HG03457 (cell line): ENCODE results near the gene KRT84.

Source experiments
- ATAC-seq: cut with Tn5 transposase; IDR thresholded peaks from one replicate; pipeline ENCODE4 v1.9.1; 2021; ENCODE audit warnings: moderate number of reproducible peaks; ENCODE audit not compliant: unreplicated experiment

Gene KRT84, protein sequence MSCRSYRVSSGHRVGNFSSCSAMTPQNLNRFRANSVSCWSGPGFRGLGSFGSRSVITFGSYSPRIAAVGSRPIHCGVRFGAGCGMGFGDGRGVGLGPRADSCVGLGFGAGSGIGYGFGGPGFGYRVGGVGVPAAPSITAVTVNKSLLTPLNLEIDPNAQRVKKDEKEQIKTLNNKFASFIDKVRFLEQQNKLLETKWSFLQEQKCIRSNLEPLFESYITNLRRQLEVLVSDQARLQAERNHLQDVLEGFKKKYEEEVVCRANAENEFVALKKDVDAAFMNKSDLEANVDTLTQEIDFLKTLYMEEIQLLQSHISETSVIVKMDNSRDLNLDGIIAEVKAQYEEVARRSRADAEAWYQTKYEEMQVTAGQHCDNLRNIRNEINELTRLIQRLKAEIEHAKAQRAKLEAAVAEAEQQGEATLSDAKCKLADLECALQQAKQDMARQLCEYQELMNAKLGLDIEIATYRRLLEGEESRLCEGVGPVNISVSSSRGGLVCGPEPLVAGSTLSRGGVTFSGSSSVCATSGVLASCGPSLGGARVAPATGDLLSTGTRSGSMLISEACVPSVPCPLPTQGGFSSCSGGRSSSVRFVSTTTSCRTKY

DNA sequence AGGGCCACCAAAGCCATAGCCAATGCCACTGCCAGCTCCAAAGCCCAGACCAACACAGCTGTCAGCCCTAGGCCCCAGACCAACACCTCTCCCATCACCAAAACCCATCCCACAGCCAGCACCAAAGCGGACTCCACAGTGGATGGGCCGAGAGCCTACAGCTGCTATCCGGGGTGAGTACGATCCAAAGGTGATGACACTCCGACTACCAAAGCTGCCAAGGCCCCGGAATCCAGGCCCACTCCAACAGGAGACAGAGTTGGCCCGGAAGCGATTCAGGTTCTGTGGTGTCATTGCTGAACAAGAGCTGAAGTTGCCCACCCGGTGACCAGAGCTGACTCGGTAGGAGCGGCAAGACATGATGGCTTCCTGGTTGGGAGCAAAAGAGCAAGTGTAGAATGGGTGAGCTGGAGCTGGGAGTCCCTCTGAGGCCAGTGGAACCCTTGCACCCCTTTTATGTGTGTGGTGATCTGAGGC, at the start of gene KRT84:
Gene KRT84 (minus strand): TSS at position 427 of the 477 bp plus-strand sequence. CDS start 67 bp downstream, at position 360.
- ATAC-seq, result no peak

DNA sequence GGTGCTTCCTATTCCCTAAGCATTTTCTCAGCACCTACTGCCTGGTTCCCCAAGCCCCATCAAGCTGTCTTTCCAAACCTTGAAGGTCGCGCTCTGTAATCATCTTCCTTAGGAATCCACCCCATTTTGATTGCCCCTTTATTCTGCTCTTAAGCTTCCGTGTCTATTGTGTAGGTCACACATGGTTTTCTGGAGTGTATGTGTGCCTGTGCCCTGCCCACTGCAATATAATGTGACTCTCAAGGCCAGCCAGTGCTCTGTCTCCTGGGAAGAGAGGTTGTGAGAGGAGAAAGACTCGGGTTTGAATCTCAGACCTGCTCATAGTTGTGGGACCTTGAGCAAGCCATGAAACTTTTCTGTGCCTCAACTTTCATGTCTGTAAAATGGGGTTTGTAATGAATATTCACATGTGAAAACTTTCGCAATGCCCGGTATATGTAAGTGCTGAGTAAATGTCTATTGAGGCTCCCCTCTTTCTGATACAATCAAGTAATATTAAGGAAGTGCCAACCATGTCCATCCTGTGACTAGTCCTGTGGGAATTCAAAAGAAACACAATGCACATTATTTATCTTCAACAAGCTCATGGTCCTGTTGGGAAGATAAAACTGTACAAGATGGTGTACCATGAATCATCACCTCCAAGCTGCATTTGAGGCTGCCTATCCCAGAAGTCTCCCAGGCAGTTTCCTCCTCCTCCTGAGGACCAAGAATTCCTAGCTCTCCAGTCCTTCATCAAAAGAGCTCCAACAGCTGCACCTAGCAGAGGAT, 49.5 kb upstream of the KRT84 start:
- no peak for ATAC-seq

DNA sequence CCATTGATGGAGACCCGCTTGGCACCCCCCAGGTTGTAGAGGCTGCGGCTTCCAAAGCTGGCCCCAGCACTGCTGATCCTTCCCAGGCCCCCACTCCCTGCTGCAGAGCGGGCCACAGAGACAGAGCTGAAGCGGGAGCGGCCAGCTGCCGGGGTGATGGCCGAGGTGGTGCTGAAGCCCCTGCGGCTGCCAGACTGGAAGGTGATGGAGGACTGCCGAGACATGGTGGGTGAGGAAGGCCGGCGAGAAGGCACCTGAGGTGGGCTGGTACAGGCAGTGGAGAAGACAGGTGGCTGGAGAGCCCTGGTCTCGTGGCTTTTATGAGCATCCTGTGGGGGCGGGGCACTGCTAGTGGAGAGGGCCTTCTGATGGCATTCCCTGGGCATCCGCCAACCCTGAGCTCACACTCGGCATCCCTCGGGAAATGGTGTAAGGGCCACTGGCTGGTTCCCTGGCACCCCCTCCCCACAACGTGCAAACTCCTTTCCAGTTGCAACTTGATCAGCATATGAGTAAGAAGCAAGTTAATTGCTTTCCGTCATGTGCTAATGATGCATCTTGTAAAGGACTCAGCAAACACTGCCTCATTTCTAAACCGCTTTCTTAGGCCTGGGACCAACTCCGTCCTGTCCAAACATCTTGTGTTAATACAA, 48.8 kb upstream of the KRT84 start, which contains the start of gene KRT75:
Gene KRT75 (minus strand): TSS at position 291 of the 653 bp plus-strand sequence. CDS start 67 bp downstream, at position 224.
- no peak for ATAC-seq

DNA sequence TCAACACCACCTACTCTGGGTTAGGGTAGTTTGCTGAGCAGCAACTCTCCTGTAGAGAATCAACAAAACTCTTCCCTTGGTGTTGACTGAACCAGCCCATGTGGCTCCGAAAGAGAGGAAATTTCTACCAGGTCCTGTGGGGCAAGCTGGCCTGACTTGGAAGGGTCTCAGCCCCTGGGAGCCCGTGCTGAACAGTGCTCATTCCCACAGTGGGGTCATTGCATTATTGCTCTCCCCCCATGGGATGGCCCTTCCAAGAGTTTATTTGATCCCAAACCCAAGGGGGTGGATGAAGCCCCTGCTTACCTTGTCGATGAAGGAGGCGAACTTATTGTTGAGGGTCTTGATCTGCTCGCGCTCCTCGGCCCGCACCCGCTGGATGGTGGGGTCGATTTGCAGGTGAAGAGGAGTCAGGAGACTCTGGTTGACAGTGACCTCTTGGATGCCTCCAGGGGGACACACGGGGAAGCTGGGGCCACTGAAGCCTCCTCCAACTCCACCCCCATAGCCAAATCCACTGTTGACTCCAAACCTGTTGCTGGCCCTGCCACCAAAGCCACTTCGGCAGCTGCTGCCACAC, 48.1 kb upstream of the KRT84 start:
- no peak for ATAC-seq

DNA sequence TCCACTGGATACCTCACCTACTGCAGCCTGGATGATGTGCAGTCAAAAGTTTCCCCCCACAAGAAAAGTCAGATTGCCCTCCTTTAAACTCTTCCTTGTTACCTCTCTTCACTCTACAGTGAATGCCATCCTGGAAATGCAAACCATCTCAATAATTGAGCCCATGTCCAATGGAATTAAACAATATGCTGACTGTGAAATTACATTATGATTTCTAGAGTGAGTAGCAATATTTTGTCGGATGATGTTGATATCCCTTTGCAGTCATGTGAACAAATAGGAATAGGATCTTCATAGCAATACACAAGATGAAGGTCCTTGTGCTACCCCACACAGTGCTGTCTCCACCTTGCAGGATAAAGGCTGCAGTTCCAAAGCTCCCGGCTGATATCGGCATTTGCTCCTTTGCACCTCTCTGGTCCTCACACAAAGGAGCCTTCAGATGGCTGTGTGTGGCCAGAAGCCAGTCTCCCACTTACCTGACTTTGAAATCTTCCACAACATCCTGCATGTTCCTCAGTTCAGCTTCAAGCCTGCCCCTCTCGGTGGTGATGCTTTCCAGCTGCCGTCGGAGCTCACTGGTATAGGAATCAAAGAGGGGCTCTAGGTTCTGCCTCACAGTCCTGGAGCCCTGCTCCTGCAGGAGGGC, 47.2 kb upstream of the KRT84 start:
- ATAC-seq, result no peak

DNA sequence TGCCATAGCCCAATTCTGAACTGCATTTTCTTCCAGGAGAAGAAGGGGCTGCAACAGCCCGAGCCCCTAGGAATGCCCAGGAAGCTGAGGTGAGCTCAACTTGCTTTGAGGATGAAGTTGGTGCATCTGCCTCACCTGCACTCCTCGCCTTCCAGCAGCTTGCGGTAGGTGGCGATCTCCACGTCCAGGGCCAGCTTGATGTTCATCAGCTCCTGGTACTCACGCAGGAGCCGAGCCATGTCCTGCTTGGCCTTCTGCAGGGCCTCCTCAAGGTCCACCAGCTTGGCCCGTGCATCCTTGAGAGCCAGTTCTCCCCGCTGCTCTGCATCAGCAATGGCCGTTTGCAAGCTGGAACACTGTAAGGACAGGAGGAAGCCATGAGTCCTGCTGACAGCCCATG, 42.7 kb upstream of the KRT84 start:
- ATAC-seq, result no peak

DNA sequence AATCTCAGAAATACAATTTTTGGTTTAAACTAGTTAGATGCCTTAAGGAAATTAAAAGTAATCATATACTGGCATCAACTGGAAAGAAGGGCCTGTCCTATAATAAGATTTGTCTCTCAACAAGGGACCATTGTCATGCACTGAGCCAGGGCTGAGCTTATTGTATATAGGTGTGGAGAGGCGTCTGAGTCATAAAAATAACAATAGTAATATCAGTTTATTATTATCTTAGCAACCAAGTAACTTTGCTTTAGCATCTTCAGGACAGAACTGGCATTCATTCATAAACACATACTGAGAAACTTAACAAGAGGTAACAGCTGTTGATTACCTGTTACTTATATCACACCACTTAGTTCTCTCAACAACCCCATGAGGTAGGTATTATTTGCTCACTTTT, 41.6 kb upstream of the KRT84 start:
- no peak for ATAC-seq

DNA sequence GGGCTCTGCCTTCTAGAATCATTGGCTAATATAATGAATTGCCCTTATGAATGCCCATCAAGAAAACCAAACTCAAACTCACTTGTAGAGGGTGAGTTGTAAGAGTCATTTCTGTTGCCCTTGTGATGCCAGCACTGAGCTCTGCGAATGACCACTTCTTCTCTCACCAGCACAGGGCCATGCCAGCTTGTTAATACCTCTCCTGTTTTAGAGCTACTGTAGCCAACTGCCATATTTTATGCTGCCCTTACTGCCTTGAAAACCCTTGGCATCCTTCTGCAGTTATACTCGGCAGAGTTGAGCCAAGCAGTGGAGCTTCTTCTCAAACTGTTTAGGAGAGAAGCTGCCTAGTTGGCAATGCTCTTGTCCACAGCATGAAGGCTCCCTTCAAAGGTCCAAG, 40.6 kb upstream of the KRT84 start:
- ATAC-seq, result no peak

DNA sequence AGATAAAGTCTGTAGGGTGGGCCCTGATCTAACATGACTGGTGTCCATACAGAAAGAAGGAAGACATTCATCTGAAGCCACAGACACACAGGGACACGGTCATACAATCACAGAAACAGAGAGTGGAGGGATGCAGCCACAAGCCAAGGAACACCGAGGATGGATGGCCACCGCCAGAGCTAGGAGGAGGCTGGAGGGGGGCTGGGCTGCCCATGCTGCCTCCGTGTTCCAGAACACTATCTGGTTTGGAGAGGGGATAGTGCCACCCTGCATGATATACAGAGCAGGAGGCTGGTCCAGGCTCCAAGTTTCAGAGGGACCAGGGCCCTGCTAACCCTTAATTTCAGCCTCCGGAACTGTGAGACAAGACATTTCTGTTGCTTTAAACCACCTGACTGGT, 40.0 kb upstream of the KRT84 start:
- no peak for ATAC-seq

DNA sequence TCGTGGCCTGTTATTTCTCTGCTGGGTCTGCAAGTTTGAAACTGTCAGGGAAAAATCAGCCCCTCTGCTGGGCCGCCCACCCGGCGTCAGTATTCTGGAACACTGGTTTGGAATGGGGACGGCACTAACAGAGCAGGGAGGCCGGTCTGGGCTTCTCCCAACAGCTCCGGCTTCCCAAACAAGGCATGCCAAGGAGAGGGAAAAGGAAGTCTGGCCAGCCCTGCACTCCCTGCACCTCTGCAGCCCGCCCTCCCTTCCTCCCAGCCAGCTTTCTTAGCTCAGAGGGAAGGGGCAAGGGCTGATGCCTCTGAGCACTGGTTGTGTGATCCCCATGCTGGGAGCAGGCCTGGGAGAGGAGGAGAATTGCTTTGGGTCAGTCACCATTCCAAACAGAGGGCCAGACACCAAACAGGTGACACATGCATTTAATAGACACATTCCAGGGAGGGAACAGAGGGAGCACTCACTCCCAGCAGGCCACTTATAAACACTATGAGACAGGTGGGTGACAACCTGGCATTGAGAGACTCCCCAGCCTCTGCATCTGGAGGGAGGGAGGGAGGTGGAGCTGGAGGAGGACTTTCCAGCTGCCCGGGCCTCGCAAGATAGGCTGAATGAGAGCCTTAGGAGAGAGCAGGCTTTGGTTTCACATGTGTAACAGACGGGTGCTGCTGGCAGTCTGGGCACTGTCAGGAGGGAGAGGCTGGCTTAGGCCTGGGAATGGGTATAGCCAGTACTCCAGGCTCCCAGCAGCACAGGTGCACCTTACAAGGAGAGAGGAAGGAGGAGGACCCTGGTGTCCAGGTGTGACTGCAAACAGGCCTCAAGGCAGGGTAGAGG, 38.4 kb upstream of the KRT84 start:
- no peak for ATAC-seq

DNA sequence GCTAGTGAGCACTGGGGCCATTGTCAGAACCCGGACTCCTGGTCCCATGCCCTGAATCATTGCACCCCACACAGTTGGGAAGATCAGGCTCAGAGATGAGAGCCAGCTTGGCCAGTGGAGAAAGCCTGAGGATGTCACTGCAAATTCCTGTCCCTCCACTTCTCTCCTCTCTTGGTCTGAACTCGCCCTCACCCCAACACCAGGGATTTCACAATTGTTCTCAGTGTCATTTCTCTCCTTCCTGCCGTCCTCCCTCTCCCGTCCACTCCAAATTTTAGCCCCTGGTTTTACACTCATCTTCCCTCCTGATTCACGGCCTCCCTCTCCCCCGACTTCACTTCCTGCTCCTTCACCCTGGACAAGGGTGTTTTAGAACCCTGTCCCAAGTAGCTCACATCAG, 37.6 kb upstream of the KRT84 start:
- no peak for ATAC-seq

DNA sequence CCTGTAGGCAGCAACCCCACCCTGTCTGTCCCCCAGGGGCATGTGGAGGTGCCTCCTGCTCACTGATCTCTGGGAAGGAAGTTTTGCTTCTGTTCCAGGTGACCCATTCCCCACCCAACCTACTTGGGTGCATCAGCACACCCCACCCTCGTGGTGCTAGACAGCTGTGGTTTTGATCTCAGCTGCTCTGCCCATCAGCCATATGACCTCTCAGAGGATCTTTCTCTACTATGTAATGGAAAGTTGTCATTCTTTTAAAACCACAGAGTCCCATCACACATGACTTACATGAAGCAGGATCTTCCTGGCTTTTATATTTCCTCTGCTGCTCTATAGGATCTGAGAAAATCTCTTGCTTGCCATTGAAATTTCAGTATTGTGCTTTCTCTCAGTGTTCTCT, 34.2 kb upstream of the KRT84 start:
- ATAC-seq, result no peak

DNA sequence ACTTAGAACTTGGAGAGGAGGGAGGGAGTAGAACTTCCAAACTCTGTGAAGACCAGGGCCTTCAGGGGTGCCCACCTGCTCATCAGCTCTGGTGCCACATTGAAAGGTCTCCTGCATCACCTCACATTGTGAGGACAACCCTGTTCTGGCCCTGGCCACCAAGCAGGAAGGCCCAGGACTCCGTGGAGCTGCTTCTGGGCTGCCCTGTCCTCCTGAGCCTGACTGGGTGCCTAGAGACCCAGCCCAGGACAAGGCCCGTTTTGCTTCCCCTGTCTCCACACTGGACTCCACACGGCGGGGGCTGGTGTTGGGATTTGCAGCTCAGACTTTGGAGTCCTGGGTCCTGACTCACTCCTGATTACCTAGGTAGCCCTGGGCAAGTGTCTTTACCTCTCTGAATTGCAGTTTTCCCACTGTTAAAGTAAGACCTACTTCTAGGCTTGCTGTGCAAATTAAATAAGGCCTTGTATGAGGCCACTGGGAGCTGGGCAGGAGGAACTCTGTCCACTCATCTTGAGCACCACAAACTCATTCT, 33.2 kb upstream of the KRT84 start:
- no peak for ATAC-seq

DNA sequence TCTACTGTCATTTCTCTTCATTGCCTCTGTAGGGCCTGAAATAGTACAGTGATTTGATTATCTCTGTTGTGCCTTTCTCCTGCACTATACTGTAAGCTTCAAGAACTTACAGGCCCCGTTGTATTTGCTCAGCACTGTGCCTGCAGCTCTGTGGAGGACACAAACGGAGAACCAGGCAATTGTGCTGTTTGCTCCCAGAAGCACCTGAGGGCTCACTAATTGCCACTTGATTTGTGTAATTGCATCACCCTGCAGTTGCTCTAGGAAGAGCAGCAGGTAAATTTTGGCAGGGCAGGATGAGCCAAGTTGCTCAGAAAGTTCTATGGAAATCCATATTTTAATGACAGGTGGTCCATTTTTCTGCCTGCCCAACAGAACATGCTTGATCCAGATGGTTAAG, 32.3 kb upstream of the KRT84 start:
- no peak for ATAC-seq

DNA sequence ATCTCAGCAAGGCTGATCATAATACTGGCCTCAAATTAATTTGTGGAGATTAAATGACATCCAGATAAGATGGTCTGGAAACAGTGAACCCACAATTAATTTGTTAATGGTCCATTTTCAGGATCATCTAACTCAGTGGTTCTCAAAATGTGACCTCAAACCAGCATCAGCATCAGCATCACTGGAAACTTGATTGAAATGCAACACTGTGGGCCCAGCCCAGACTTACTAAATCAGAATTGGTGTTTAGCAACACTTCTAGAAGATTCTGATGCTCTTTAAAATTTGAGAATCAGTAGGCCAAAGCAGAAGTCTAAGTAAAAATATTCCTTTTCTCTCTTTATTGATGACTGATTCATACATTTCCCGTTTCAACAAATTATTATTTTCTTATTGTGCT, 31.3 kb upstream of the KRT84 start:
- no peak for ATAC-seq

DNA sequence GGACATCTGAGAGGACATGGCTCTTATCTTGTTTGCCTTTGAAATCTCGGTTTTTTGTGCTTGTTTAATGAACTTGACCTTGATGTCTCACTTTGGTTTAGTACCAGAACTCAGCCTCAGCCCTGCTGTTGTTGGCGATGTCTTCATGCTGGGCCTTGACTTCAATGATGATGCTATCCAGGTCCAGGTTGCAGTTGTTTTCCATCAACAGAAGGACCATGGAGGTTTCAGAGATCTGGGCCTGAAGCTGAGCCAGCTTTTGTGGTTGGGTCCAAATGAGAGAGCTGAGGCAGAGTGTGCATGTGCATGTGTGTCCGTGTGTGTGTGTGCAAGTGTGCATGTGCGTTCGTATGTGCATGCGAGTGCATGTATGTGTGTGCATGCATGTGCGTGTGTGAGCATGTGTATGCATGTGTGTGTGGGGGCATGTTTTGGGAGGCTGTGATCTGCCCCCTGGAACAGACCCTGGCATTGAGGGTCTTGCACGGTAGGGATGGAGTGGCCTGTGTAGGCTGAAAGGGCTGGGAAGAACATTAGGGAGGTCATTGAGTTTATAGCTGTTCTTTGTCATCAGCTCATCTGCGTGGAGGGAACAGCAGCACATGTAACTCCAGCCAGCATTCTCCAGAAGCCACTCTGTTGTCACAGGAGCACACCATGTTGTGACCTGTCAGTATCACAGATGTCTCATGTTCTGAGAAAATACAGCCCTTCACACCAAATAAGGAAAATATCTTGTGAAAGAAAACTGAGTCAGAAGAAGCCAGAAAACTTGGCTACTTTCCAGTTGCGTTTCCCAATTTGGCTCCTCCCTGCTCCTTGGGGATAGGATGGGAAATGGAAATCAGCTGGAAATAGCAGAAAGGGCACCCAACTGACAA, 30.7 kb upstream of the KRT84 start:
- ATAC-seq, result no peak

DNA sequence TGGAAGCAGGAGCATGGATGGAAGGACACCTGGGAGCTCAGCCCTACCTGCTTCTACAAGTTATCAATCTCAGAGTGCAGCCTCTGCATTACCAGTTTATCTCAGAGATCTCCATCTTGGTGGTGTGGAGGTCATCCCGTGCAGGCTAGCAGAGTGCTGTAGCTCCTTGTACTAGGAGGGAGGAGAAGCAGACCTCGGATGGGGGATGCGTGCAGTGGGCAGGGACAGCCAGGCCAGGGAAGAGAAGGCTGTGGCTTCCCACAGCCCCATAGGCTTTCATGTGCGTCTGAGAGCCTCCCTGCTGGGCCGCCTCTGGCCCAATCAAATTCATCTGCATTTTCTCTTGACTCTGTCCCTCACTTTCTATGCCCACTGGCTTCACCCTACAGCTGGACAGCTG, 29.5 kb upstream of the KRT84 start:
- ATAC-seq, result no peak

DNA sequence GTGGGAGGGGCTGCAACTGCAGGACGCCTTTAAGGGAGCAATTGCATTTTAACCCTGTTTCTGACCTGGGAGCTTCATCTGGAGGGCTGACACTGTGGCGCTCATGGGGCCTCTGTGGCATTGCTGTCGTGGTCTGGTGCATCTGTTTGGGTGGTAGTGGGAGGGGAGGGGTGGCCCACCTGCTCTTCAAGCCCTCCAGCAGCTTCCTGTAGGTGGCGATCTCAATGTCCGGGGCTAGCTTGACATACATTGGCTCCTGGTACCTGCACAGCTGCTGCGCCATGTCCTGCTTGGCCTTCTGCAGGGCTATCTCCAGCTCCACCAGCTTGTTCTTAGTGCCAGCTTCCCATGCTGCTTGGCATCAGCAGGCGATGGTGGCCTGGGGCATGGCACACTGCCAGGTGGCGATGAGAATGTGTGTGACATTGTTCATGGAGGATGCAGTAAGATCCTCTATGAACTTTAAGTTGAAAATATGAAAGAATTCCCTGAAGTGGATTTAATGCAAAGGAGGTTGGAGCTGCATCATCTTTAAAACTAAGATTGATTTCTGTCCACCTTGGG, 28.4 kb upstream of the KRT84 start:
- ATAC-seq, result no peak
